Smooth muscle cell (in vitro differentiated cells): ENCODE data around the gene CREBL2. TPM values are rescaled to one million over a fixed set of nuclear protein-coding genes. Genes with fewer than 3 reads are reported as not detected.
A peak's percentile ranks its signal among the peaks of the same experiment; 100 is the strongest.

Experiments used
- DNase-seq: peaks from one replicate; lab custom pipeline; 2025; ENCODE audit not compliant: unreplicated experiment; lab: John Stamatoyannopoulos, UW
- H2AFZ ChIP-seq: fragments of 200-600 bp; sonication (generic); 2 replicates; pipeline ENCODE4 v1.6.0; 2016; ENCODE audit warnings: antibody characterized with exemption, low read depth, mild to moderate bottlenecking
- H3F3A ChIP-seq: fragments of 200-600 bp; sonication (generic); 2 replicates; pipeline ENCODE4 v1.6.0; 2017; ENCODE audit warnings: antibody characterized with exemption, low read depth
- H3K27ac ChIP-seq: fragments of 200-600 bp; sonication (generic); 2 replicates; pipeline ENCODE4 v1.5.1; 2016; ENCODE audit warnings: low read depth, mild to moderate bottlenecking
- H3K27me3 ChIP-seq: fragments of 200-600 bp; sonication (generic); 2 replicates; pipeline ENCODE4 v1.6.1; 2016; ENCODE audit warnings: low read depth, mild to moderate bottlenecking
- H3K36me3 ChIP-seq: fragments of 200-600 bp; sonication (generic); 2 replicates; pipeline ENCODE4 v1.5.1; 2016; ENCODE audit warnings: low read depth
- H3K4me1 ChIP-seq: fragments of 200-600 bp; sonication (generic); 2 replicates; pipeline ENCODE4 v1.5.1; 2016; ENCODE audit warnings: low read depth
- H3K4me2 ChIP-seq: fragments of 200-600 bp; sonication (generic); 2 replicates; pipeline ENCODE4 v1.6.0; 2016; ENCODE audit warnings: mild to moderate bottlenecking
- H3K4me3 ChIP-seq: fragments of 200-600 bp; sonication (generic); 2 replicates; pipeline ENCODE4 v1.5.1; 2016; ENCODE audit warnings: mild to moderate bottlenecking
- H3K79me2 ChIP-seq: fragments of 200-600 bp; sonication (generic); 2 replicates; pipeline ENCODE4 v1.6.0; 2016; ENCODE audit warnings: low read depth, mild to moderate bottlenecking
- H3K9ac ChIP-seq: fragments of 200-600 bp; sonication (generic); 2 replicates; pipeline ENCODE4 v1.6.0; 2016; ENCODE audit warnings: low read depth
- H3K9me3 ChIP-seq: fragments of 200-600 bp; sonication (generic); replicated peaks from 2 replicates; pipeline ENCODE4 v1.5.1; 2016; ENCODE audit warnings: low read depth
- H4K20me1 ChIP-seq: fragments of 200-600 bp; sonication (generic); 2 replicates; pipeline ENCODE4 v1.6.0; 2016; ENCODE audit warnings: low read depth
- CTCF ChIP-seq: fragments of 200-600 bp; sonication (generic); IDR thresholded peaks from 2 replicates; pipeline ENCODE4 v1.5.1; 2017; ENCODE audit warnings: borderline replicate concordance, mild to moderate bottlenecking, antibody characterized with exemption; ENCODE audit not compliant: insufficient read depth, poor library complexity, severe bottlenecking
- WGBS: methylation state at CpG from one replicate; pipeline ENCODE4 v1.1.7; 2016; ENCODE audit warnings: low lambda C conversion rate; 5-methylcytosine and 5-hydroxymethylcytosine counted together
- polyA plus RNA-seq: library from polyadenylated mRNA; unstranded; fragments of >200 nt; fragmentation: Nextera tagmentation; extraction: Ambion mirVana; gene quantifications from 2 replicates; pipeline ENCODE4 v1.2.1, GENCODE V29; 2016
- total RNA-seq: library from RNA; depleted of rRNA; stranded (reverse); fragments of >200 nt; gene quantifications from 2 replicates; pipeline ENCODE4 v1.2.3, GENCODE V29; 2014

The CREBL2 gene
- total and polyA plus RNA-seq, 2 experiments from 2014 or later = 4.2 to 6.6 TPM

GRCh38 chr12:12583510-12584178 lies 28.0 kb upstream of the CREBL2 start:
- no peak for DNase-seq
- no peaks in the 10 kb centered on the region for H3K27me3 ChIP-seq
- 82% methylated on average over 5 of the region's 5 CpGs for WGBS
- TF ChIP-seq CTCF = no peak
- no peak overlapping the region for H3K4me3 ChIP-seq
- no peaks in the 10 kb centered on the region for H3K9me3 ChIP-seq
- H2AFZ ChIP-seq = no peak overlapping the region
- H3F3A ChIP-seq = no peaks in the 10 kb centered on the region
- peak overlapping the region; percentile 66 for H3K27ac ChIP-seq
- H3K9ac ChIP-seq = peak overlapping the region; percentile 12
- no peaks in the 10 kb centered on the region for H3K79me2 ChIP-seq
- H4K20me1 ChIP-seq = no peaks in the 10 kb centered on the region
- H3K4me2 ChIP-seq = no peak overlapping the region
- no peaks in the 10 kb centered on the region for H3K4me1 ChIP-seq
- no peaks in the 10 kb centered on the region for H3K36me3 ChIP-seq

GRCh38 chr12:12585115-12585863 lies 26.4 kb upstream of the CREBL2 start:
- Histone ChIP-seq H3K36me3 (no peaks in the 10 kb centered on the region), H3K27ac (no peak overlapping the region), H3K79me2 (no peaks in the 10 kb centered on the region), H3K4me1 (no peaks in the 10 kb centered on the region), H3K27me3 (no peaks in the 10 kb centered on the region), H3F3A (no peaks in the 10 kb centered on the region), H3K4me2 (no peak overlapping the region), H4K20me1 (no peaks in the 10 kb centered on the region), H2AFZ (no peak overlapping the region), H3K9me3 (no peaks in the 10 kb centered on the region), H3K4me3 (no peak overlapping the region), H3K9ac (no peak overlapping the region)
- TF ChIP-seq CTCF = no peak
- DNase-seq = no peak
- WGBS = 92% methylated on average over 2 of the region's 2 CpGs

- 78% methylated on average over 8 of the region's 8 CpGs for WGBS
- no peaks in the 10 kb centered on the region for H3K36me3 ChIP-seq
- H3K27ac ChIP-seq = peak overlapping the region; percentile 32
- H2AFZ ChIP-seq = no peak overlapping the region
- no peak overlapping the region for H3K4me2 ChIP-seq
- no peaks in the 10 kb centered on the region for H3K4me1 ChIP-seq
- DNase-seq = no peak
- no peaks in the 10 kb centered on the region for H4K20me1 ChIP-seq
- H3K79me2 ChIP-seq = no peaks in the 10 kb centered on the region
- H3K9ac ChIP-seq = no peak overlapping the region
- no peaks in the 10 kb centered on the region for H3F3A ChIP-seq
- H3K4me3 ChIP-seq = no peak overlapping the region
- TF ChIP-seq CTCF = no peak
- H3K27me3 ChIP-seq = no peaks in the 10 kb centered on the region
- H3K9me3 ChIP-seq = no peaks in the 10 kb centered on the region
These were observed 24.6 kb upstream of the CREBL2 start for GRCh38 chr12:12586879-12587675.
